Keratinocyte (primary cell): ENCODE measurements around the gene CISD2. TPM values are rescaled to one million over a fixed set of nuclear protein-coding genes. Genes with fewer than 3 reads are reported as not detected.

Experiments used
- DNase-seq: peaks from one replicate; pipeline ENCODE4 v3.0.0-alpha.2; 2011; ENCODE audit warnings: low read depth, missing footprints, low spot score
- FAIRE-seq: peaks from 2 replicates; lab custom pipeline; 2011; peaks lifted over from hg19 to GRCh38; lab: Jason Lieb, UNC
- H2AFZ ChIP-seq: 2 replicates; pipeline ENCODE4 v1.6.0; 2012; ENCODE audit warnings: low read length, control low read depth, inconsistent platforms; ENCODE audit not compliant: control insufficient read depth
- H3K27ac ChIP-seq: 2 replicates; pipeline ENCODE4 v1.5.1; 2011; ENCODE audit warnings: low read length; ENCODE audit not compliant: control insufficient read depth, insufficient read depth
- H3K27me3 ChIP-seq: 3 replicates; pipeline ENCODE4 v1.6.0; 2011; ENCODE audit warnings: low read length; ENCODE audit not compliant: control insufficient read depth, insufficient read depth; ENCODE audit errors: extremely low read depth
- H3K36me3 ChIP-seq, 2 experiments: 2 replicates in 1 of 2; 3 replicates in 1 of 2; pipeline ENCODE4 v1.5.1; 2011; ENCODE audit warnings: low read length in 2 of 2, mild to moderate bottlenecking in 1 of 2; ENCODE audit not compliant: control insufficient read depth in 2 of 2, insufficient read depth in 2 of 2; ENCODE audit errors: extremely low read depth in 1 of 2
- H3K4me1 ChIP-seq: 3 replicates; pipeline ENCODE4 v1.5.1; 2011; ENCODE audit warnings: low read length; ENCODE audit not compliant: control insufficient read depth, insufficient read depth; ENCODE audit errors: extremely low read depth
- H3K4me2 ChIP-seq: 3 replicates; pipeline ENCODE4 v1.6.0; 2011; ENCODE audit warnings: low read depth, low read length; ENCODE audit not compliant: control insufficient read depth, insufficient read depth; ENCODE audit errors: extremely low read depth
- H3K4me3 ChIP-seq, 3 experiments: fragments of 200-600 bp in 1 of 3; sonication (generic) in 1 of 3; 2 replicates in 2 of 3; 3 replicates in 1 of 3; pipeline ENCODE4 v1.5.1; 2011 to 2016; ENCODE audit warnings: low read length in 3 of 3, mild to moderate bottlenecking in 3 of 3, control low read depth in 2 of 3, inconsistent platforms in 1 of 3, low read depth in 1 of 3, mixed read lengths in 1 of 3, mixed run types in 1 of 3, moderate library complexity in 1 of 3; ENCODE audit not compliant: control insufficient read depth in 2 of 3, insufficient read depth in 2 of 3; ENCODE audit errors: extremely low read depth in 1 of 3
- H3K79me2 ChIP-seq: 2 replicates; pipeline ENCODE4 v1.6.0; 2012; ENCODE audit warnings: low read length; ENCODE audit not compliant: control insufficient read depth, insufficient read depth
- H3K9ac ChIP-seq: 3 replicates; pipeline ENCODE4 v1.6.0; 2011; ENCODE audit warnings: low read length; ENCODE audit not compliant: control insufficient read depth, insufficient read depth; ENCODE audit errors: extremely low read depth
- H3K9me1 ChIP-seq: 3 replicates; pipeline ENCODE4 v1.6.0; 2011; ENCODE audit warnings: low read length; ENCODE audit not compliant: control insufficient read depth, insufficient read depth; ENCODE audit errors: extremely low read depth
- H3K9me3 ChIP-seq: 2 replicates; pipeline ENCODE4 v1.5.1; 2012; ENCODE audit warnings: low read depth, low read length; ENCODE audit not compliant: control insufficient read depth
- H4K20me1 ChIP-seq: 3 replicates; pipeline ENCODE4 v1.6.0; 2011; ENCODE audit warnings: low read length; ENCODE audit not compliant: control insufficient read depth, insufficient read depth; ENCODE audit errors: extremely low read depth
- CTCF ChIP-seq, 3 experiments: IDR thresholded peaks in 1 of 3; conservative IDR thresholded peaks in 1 of 3; optimal IDR thresholded peaks in 1 of 3; 2 replicates in 2 of 3; 3 replicates in 1 of 3; pipeline versions ENCODE3 to v1.5.1; 2011; ENCODE audit warnings: low read length in 3 of 3, mild to moderate bottlenecking in 3 of 3, moderate library complexity in 2 of 3, control low read depth in 1 of 3, inconsistent platforms in 1 of 3; ENCODE audit not compliant: insufficient read depth in 2 of 3; ENCODE audit errors: extremely low read depth in 1 of 3
- EZH2 ChIP-seq: IDR thresholded peaks from one replicate; pipeline ENCODE4 v1.6.1; 2012; ENCODE audit warnings: inconsistent platforms, mild to moderate bottlenecking, low read length, moderate library complexity
- dilution Hi-C: fragments of 300-500 bp; cut with MboI; formaldehyde crosslinking; loops from one replicate; pipeline ENCODE4 v1.7.0; 2020; ENCODE audit warnings: low sequenced_read_pairs; ENCODE audit not compliant: extremely low pct_ligation_motif_present
- polyA plus RNA-seq, 5 experiments: library from polyadenylated mRNA; depleted of rRNA in 3 of 5; stranded (reverse) in 3 of 5; stranded (forward) in 1 of 5; unstranded in 1 of 5; fragments of >200 nt; gene quantifications; 1 replicate in 1 of 5; 2 replicates in 3 of 5; 3 replicates in 1 of 5; pipeline versions ENCODE4 v1.2.1 to v1.2.3, GENCODE V29; 2011 to 2012; ENCODE audit warnings: missing spikeins in 2 of 5, low read depth in 1 of 5, low replicate concordance in 1 of 5

The CISD2 gene
- polyA plus RNA-seq, 1 donor (not counting 4 experiments of a cell fraction or from before 2014, with no cell fraction given) = 36.6 TPM

GRCh38 chr4:102826890-102827673, 41.7 kb upstream of the CISD2 start, which contains the start of gene UBE2D3:
UBE2D3 (minus strand) TSS chr4:102827551; CDS start chr4:102826508, 1,043 bp downstream.
- no peaks in the 10 kb centered on the region for H3K27me3 ChIP-seq
- peak in 2 of 3 experiments; percentile 14 to 35 for TF ChIP-seq CTCF (optimal IDR thresholded peaks at IDR 0.05 in 1 of 3, IDR thresholded peaks at IDR 0.05 in 1 of 3, conservative IDR thresholded peaks at IDR 0.05 in 1 of 3; ENCODE audit: extremely low read depth in 1 of 3, insufficient read depth in 2 of 3, low read length in 3 of 3)
- TF ChIP-seq EZH2 = no peak
- peaks cover 31% of the 10 kb centered on the region for H3K4me1 ChIP-seq
- no peak for DNase-seq
- peak within 1 kb of the TSS; percentile 83 to 93 (median 93) for H3K4me3 ChIP-seq
- no peak for FAIRE-seq
- peaks cover 20% of the 10 kb centered on the region for H4K20me1 ChIP-seq
- peak within 1 kb of the TSS; percentile 99 for H3K9ac ChIP-seq
- H3K36me3 ChIP-seq = peaks cover 1 to 6% of the 10 kb centered on the region in 2 experiments
- no peaks in the 10 kb centered on the region for H3K9me3 ChIP-seq
- no peaks in the 10 kb centered on the region for H3K9me1 ChIP-seq
- H3K4me2 ChIP-seq = peak within 1 kb of the TSS; percentile 97
- dilution Hi-C loops = no loop called here
- peak within 1 kb of the TSS; percentile 78 for H2AFZ ChIP-seq
- H3K27ac ChIP-seq = peak within 1 kb of the TSS; percentile 98
- peaks cover 50% of the 10 kb centered on the region for H3K79me2 ChIP-seq

- H3K4me3 ChIP-seq = peak overlapping the region; percentile 83 to 93 (median 93)
- H3K4me2 ChIP-seq = peak overlapping the region; percentile 97
- H3K9me3 ChIP-seq = no peaks in the 10 kb centered on the region
- H4K20me1 ChIP-seq = peaks cover 15% of the 10 kb centered on the region
- H2AFZ ChIP-seq = peak overlapping the region; percentile 78
- peak overlapping the region; percentile 98 for H3K27ac ChIP-seq
- peaks cover 26% of the 10 kb centered on the region for H3K4me1 ChIP-seq
- FAIRE-seq (peak; percentile 85), DNase-seq (peak; percentile 99)
- dilution Hi-C loops = no loop called here
- peaks cover 42% of the 10 kb centered on the region for H3K79me2 ChIP-seq
- TF ChIP-seq CTCF (optimal IDR thresholded peaks at IDR 0.05 in 1 of 3, IDR thresholded peaks at IDR 0.05 in 1 of 3, conservative IDR thresholded peaks at IDR 0.05 in 1 of 3; ENCODE audit: extremely low read depth in 1 of 3, insufficient read depth in 2 of 3, low read length in 3 of 3) = peak in 2 of 3 experiments; percentile 10 to 37
- TF ChIP-seq EZH2 = no peak
- no peaks in the 10 kb centered on the region for H3K27me3 ChIP-seq
- peaks cover 1 to 6% of the 10 kb centered on the region in 2 experiments for H3K36me3 ChIP-seq
- no peaks in the 10 kb centered on the region for H3K9me1 ChIP-seq
- peak overlapping the region; percentile 99 for H3K9ac ChIP-seq
Observed at GRCh38 chr4:102827674-102828496, 40.9 kb upstream of the CISD2 start.
